Neutrophil (primary cell): Measurements from ENCODE around the gene PLEKHN1.
"Not testable (repeated sequence)": the region's sequence is repeated elsewhere in the genome, so short reads cannot be mapped to it uniquely, and the experiment has no call there.

Experiments used
- H3K27ac ChIP-seq: fragments of 200-600 bp; sonication (generic); 2 replicates; pipeline ENCODE4 v1.5.1; 2016; ENCODE audit warnings: mild to moderate bottlenecking, moderate library complexity
- H3K27me3 ChIP-seq: fragments of 200-600 bp; sonication (generic); 2 replicates; pipeline ENCODE4 v1.6.0; 2016; ENCODE audit warnings: mild to moderate bottlenecking
- H3K36me3 ChIP-seq: fragments of 200-600 bp; sonication (generic); 2 replicates; pipeline ENCODE4 v1.5.1; 2017
- H3K4me1 ChIP-seq, 2 experiments: fragments of 200-600 bp in 1 of 2; sonication (generic) in 1 of 2; 1 replicate in 1 of 2; 2 replicates in 1 of 2; pipeline versions ENCODE4 v1.5.1 to v1.6.1; 2013 to 2016; ENCODE audit warnings: low read depth in 1 of 2, low read length in 1 of 2, mild to moderate bottlenecking in 1 of 2, moderate library complexity in 1 of 2; ENCODE audit not compliant: control insufficient read depth in 1 of 2, insufficient read depth in 1 of 2
- H3K4me3 ChIP-seq, 2 experiments: fragments of 200-600 bp in 1 of 2; sonication (generic) in 1 of 2; 1 replicate in 1 of 2; 2 replicates in 1 of 2; pipeline ENCODE4 v1.5.1; 2013 to 2016; ENCODE audit warnings: low read depth in 1 of 2, low read length in 1 of 2, mild to moderate bottlenecking in 1 of 2, moderate library complexity in 1 of 2
- H3K9me3 ChIP-seq: fragments of 200-600 bp; sonication (generic); 2 replicates; pipeline ENCODE4 v1.5.1; 2016
- TF ChIP-seq, protein P1 (sequence below): fragments of 200-600 bp; sonication (generic); IDR thresholded peaks from 2 replicates; pipeline ENCODE4 v1.5.1; 2016; ENCODE audit warnings: antibody characterized with exemption

PLEKHN1 gene

DNA sequence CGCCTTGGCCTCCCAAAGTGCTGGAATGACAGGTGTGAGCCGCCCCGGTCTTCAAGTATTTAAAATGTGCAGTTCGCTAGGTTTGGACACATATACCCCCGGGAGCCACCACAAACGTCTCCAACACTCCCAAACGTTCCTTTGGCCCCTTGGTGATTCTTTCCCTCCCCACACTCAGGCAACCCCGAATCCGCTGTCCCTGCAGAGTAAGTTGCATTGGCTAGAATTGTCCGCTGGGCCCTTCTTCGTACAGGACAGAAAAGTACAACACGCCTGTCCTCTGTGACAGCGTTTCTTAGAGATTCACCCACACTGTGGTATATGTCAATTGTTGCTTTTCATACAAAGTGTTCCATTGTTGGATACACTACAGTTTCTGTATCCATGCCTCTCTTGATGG is 18.8 kb downstream of the PLEKHN1 start:
- Histone ChIP-seq H3K36me3 (no peaks in the 10 kb centered on the region), H3K4me1 (no peaks in the 10 kb centered on the region), H3K27me3 (peaks cover 98% of the 10 kb centered on the region), H3K9me3 (no peaks in the 10 kb centered on the region), H3K27ac (no peak overlapping the region), H3K4me3 (no peak overlapping the region)
- TF ChIP-seq, protein P1, sequence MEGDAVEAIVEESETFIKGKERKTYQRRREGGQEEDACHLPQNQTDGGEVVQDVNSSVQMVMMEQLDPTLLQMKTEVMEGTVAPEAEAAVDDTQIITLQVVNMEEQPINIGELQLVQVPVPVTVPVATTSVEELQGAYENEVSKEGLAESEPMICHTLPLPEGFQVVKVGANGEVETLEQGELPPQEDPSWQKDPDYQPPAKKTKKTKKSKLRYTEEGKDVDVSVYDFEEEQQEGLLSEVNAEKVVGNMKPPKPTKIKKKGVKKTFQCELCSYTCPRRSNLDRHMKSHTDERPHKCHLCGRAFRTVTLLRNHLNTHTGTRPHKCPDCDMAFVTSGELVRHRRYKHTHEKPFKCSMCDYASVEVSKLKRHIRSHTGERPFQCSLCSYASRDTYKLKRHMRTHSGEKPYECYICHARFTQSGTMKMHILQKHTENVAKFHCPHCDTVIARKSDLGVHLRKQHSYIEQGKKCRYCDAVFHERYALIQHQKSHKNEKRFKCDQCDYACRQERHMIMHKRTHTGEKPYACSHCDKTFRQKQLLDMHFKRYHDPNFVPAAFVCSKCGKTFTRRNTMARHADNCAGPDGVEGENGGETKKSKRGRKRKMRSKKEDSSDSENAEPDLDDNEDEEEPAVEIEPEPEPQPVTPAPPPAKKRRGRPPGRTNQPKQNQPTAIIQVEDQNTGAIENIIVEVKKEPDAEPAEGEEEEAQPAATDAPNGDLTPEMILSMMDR = no peak

- not testable (repeated sequence) for H3K27ac ChIP-seq, H3K9me3 ChIP-seq, H3K4me1 ChIP-seq, H3K4me3 ChIP-seq, H3K36me3 ChIP-seq
- H3K27me3 ChIP-seq = peaks cover 95% of the 10 kb centered on the region
These were observed 21.8 kb downstream of the PLEKHN1 start for GRCh38 chr1:988061-988460.

- not testable (repeated sequence) for H3K27ac ChIP-seq, H3K4me3 ChIP-seq, H3K4me1 ChIP-seq, H3K36me3 ChIP-seq, H3K9me3 ChIP-seq
- H3K27me3 ChIP-seq = peaks cover 96% of the 10 kb centered on the region
These were observed 25.0 kb downstream of the PLEKHN1 start for GRCh38 chr1:991275-991674.

DNA sequence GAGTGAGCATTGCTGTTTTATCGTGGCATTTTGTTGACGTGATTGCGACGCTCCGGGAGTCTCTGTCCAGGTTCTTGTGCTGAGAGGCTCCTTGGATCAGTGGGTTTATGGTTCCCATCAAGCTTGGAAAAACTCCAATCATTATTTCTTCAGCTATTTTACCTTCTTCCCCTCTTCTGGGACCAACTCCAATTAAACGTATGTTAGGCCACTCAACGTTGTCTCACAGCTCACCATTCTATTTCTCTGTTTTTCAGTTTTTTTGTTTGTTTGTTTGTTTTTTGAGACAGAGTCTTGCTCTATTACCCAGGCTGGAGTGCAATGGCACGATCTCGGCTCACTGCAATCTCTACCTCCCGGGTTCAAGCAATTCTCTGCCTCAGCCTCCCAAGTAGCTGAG is 25.6 kb downstream of the PLEKHN1 start:
- Histone ChIP-seq H3K27ac (no peak overlapping the region), H3K27me3 (peaks cover 96% of the 10 kb centered on the region), H3K4me1 (no peaks in the 10 kb centered on the region), H3K36me3 (no peaks in the 10 kb centered on the region), H3K4me3 (no peak overlapping the region), H3K9me3 (no peaks in the 10 kb centered on the region)
- TF ChIP-seq, protein P1 = no peak

GRCh38 chr1:992362-992761 is 26.1 kb downstream of the PLEKHN1 start:
- H3K4me3 ChIP-seq = no peak overlapping the region
- H3K9me3 ChIP-seq = no peaks in the 10 kb centered on the region
- TF ChIP-seq, protein P1 = no peak
- H3K27ac ChIP-seq = no peak overlapping the region
- H3K27me3 ChIP-seq = peaks cover 97% of the 10 kb centered on the region
- H3K4me1 ChIP-seq = no peaks in the 10 kb centered on the region
- H3K36me3 ChIP-seq = no peaks in the 10 kb centered on the region

GRCh38 chr1:993379-993995 is 27.2 kb downstream of the PLEKHN1 start:
- H3K27me3 ChIP-seq = peaks cover 97% of the 10 kb centered on the region
- TF ChIP-seq, protein P1 = no peak

DNA sequence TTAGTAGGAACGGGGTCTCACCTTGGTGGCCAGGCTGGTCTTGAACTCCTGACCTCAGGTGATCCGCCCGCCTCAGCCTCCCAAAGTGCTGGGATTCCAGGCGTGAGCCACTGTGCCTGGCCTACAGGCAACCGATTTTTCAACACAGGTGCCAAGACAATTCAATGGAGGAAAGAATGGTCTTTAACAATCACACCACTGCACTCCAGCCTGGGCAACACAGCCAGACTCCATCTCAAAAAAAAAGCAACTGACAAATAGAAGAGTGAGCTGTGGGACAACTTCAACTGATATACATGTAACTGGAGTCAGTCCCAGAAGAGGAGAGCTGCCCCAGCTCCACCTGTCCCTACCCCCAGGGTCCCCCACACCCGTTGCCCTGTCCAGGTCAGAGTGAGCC is 28.3 kb downstream of the PLEKHN1 start:
- H3K9me3 ChIP-seq, H3K4me3 ChIP-seq, H3K36me3 ChIP-seq, H3K27ac ChIP-seq: not testable (repeated sequence)
- Histone ChIP-seq H3K4me1 (peaks cover 8 to 15% of the 10 kb centered on the region in 2 experiments), H3K27me3 (peaks cover 97% of the 10 kb centered on the region)

More at GRCh38 chr1:993379-993995, 27.2 kb downstream of the PLEKHN1 start:
- Histone ChIP-seq H3K4me3 (no peak overlapping the region), H3K4me1 (peaks cover 0 to 4% of the 10 kb centered on the region in 2 experiments), H3K9me3 (no peaks in the 10 kb centered on the region), H3K36me3 (no peaks in the 10 kb centered on the region), H3K27ac (no peak overlapping the region)
